Endothelial cell of umbilical vein (primary cell): ENCODE measurements around the gene HNRNPLL. TPM values are rescaled to one million over a fixed set of nuclear protein-coding genes. Genes with fewer than 3 reads are reported as not detected.

Source experiments
- BruUV-seq: library from RNA; stranded (reverse); fragments of 400-500 nt; replicated peaks from 2 replicates; lab custom pipeline; 2021; lab: Mats Ljungman, UMichigan
- CTCF ChIA-PET: fragments of 300-600, 350-600 bp; sonication (Branson Sonifier 250); formaldehyde crosslinking; loops from one replicate; lab custom pipeline; 2021; ENCODE audit warnings: antibody characterized with exemption, inconsistent platforms; lab: Charles Lee
- POLR2A ChIA-PET: fragments of 300-600, 350-600 bp; sonication (Branson Sonifier 250); formaldehyde crosslinking; loops from one replicate; lab custom pipeline; 2021; ENCODE audit warnings: antibody characterized with exemption, inconsistent platforms; lab: Charles Lee
- DNase-seq: peaks from one replicate; pipeline ENCODE4 v3.0.0-alpha.2; 2011; ENCODE audit warnings: low read depth, low spot score
- FAIRE-seq: peaks from 2 replicates; lab custom pipeline; 2011; peaks lifted over from hg19 to GRCh38; lab: Jason Lieb, UNC
- H2AFZ ChIP-seq: 2 replicates; pipeline ENCODE4 v1.6.0; 2012; ENCODE audit warnings: low read depth, low read length, control low read depth, inconsistent platforms
- H3K27ac ChIP-seq: 2 replicates; pipeline ENCODE4 v1.5.1; 2011; ENCODE audit warnings: low read depth, mild to moderate bottlenecking, control low read depth, low read length, moderate library complexity; ENCODE audit not compliant: insufficient read depth
- H3K27me3 ChIP-seq, 2 experiments: 2 replicates each; pipeline versions ENCODE4 v1.6.0 to v1.6.1; 2011; ENCODE audit warnings: low read length in 2 of 2, mixed read lengths in 1 of 2; ENCODE audit not compliant: control insufficient read depth in 2 of 2, insufficient read depth in 2 of 2
- H3K36me3 ChIP-seq, 2 experiments: 2 replicates in 1 of 2; 3 replicates in 1 of 2; pipeline ENCODE4 v1.5.1; 2011; ENCODE audit warnings: low read length in 2 of 2, mild to moderate bottlenecking in 1 of 2, moderate library complexity in 1 of 2; ENCODE audit not compliant: control insufficient read depth in 2 of 2, insufficient read depth in 2 of 2; ENCODE audit errors: extremely low read depth in 1 of 2
- H3K4me1 ChIP-seq: 3 replicates; pipeline ENCODE4 v1.5.1; 2011; ENCODE audit warnings: mild to moderate bottlenecking, low read length; ENCODE audit not compliant: control insufficient read depth, insufficient read depth; ENCODE audit errors: extremely low read depth
- H3K4me2 ChIP-seq: 2 replicates; pipeline ENCODE4 v1.6.1; 2011; ENCODE audit warnings: low read length, control low read depth, mixed read lengths; ENCODE audit not compliant: insufficient read depth
- H3K4me3 ChIP-seq, 3 experiments: fragments of 200-600 bp in 1 of 3; sonication (generic), shearing (Covaris generic) in 1 of 3; replicated peaks in 1 of 3; 2 replicates each; pipeline ENCODE4 v1.5.1; 2011 to 2016; ENCODE audit warnings: control low read depth in 3 of 3, low read length in 3 of 3, mild to moderate bottlenecking in 2 of 3, inconsistent platforms in 1 of 3, low read depth in 1 of 3, moderate library complexity in 1 of 3; ENCODE audit not compliant: insufficient read depth in 1 of 3
- H3K79me2 ChIP-seq: 2 replicates; pipeline ENCODE4 v1.6.0; 2012; ENCODE audit warnings: low read length, inconsistent platforms; ENCODE audit not compliant: control insufficient read depth, insufficient read depth
- H3K9ac ChIP-seq: replicated peaks from 2 replicates; pipeline ENCODE3; 2011; ENCODE audit warnings: low read length, control low read depth; ENCODE audit not compliant: insufficient read depth; ENCODE audit errors: extremely low read depth
- H3K9me1 ChIP-seq: replicated peaks from 3 replicates; pipeline ENCODE4 v1.6.0; 2011; ENCODE audit warnings: mild to moderate bottlenecking, low read length; ENCODE audit not compliant: control insufficient read depth, insufficient read depth; ENCODE audit errors: extremely low read depth
- H3K9me3 ChIP-seq: replicated peaks from 2 replicates; pipeline ENCODE4 v1.5.1; 2012; ENCODE audit warnings: low read length, inconsistent platforms; ENCODE audit not compliant: control insufficient read depth, insufficient read depth
- H4K20me1 ChIP-seq: replicated peaks from 2 replicates; pipeline ENCODE3; 2011; ENCODE audit warnings: mild to moderate bottlenecking, low read length; ENCODE audit not compliant: control insufficient read depth, insufficient read depth; ENCODE audit errors: extremely low read depth
- EZH2 ChIP-seq: IDR thresholded peaks from 2 replicates; pipeline ENCODE4 v1.6.1; 2012; ENCODE audit warnings: borderline replicate concordance, low read depth, mild to moderate bottlenecking, moderate library complexity, low read length, inconsistent platforms; ENCODE audit not compliant: severe bottlenecking
- GATA2 ChIP-seq: IDR thresholded peaks from 2 replicates; pipeline ENCODE4 v1.7.0; 2011; ENCODE audit warnings: low read depth, mild to moderate bottlenecking, moderate library complexity, mixed read lengths, low read length; ENCODE audit not compliant: insufficient read length, insufficient read depth
- JUN ChIP-seq: IDR thresholded peaks from 2 replicates; pipeline ENCODE4 v1.6.1; 2011; ENCODE audit warnings: borderline replicate concordance, low read depth; ENCODE audit not compliant: insufficient read length, insufficient read depth
- MYC ChIP-seq: IDR thresholded peaks from one replicate; pipeline ENCODE4 v1.6.1; 2011; ENCODE audit warnings: mild to moderate bottlenecking, low read depth, low read length
- POLR2A ChIP-seq: IDR thresholded peaks from 2 replicates; pipeline ENCODE4 v1.6.1; 2012; ENCODE audit warnings: low read depth, mild to moderate bottlenecking, control low read depth, low read length
- dilution Hi-C: fragments of 300-500 bp; cut with MboI; formaldehyde crosslinking; loops from one replicate; pipeline ENCODE4 v1.15.0; 2019; ENCODE audit warnings: low sequenced_read_pairs; ENCODE audit not compliant: extremely low pct_ligation_motif_present
- intact Hi-C: fragments of 100-400 bp; cut with micrococcal nuclease; formaldehyde crosslinking; loops from one replicate; pipeline ENCODE4 v1.10.0; 2022
- polyA plus RNA-seq, 4 experiments: library from polyadenylated mRNA; depleted of rRNA in 3 of 4; stranded (reverse) in 3 of 4; unstranded in 1 of 4; fragments of >200 nt; gene quantifications; 2 replicates each; pipeline versions ENCODE4 v1.2.1 to v1.2.3, GENCODE V29; 2011 to 2012; ENCODE audit warnings: missing spikeins in 1 of 4
- total RNA-seq: library from RNA; stranded (reverse); gene quantifications from 2 replicates; pipeline ENCODE4 v1.2.3, GENCODE V29; 2021
- TF ChIP-seq, protein P1 (sequence below), 2 donors: IDR thresholded peaks; 1 replicate in 1 of 2; 2 replicates in 1 of 2; pipeline ENCODE4 v1.5.1; 2011; ENCODE audit warnings: low read length in 2 of 2, mild to moderate bottlenecking in 2 of 2, moderate library complexity in 2 of 2, control low read depth in 1 of 2, inconsistent platforms in 1 of 2, low read depth in 1 of 2; ENCODE audit not compliant: insufficient read depth in 1 of 2; ENCODE audit errors: extremely low read depth in 1 of 2

HNRNPLL gene
- total and polyA plus RNA-seq, 2 donors (not counting 3 experiments of a cell fraction or from before 2014, with no cell fraction given): 19.8 to 56.2 TPM

DNA sequence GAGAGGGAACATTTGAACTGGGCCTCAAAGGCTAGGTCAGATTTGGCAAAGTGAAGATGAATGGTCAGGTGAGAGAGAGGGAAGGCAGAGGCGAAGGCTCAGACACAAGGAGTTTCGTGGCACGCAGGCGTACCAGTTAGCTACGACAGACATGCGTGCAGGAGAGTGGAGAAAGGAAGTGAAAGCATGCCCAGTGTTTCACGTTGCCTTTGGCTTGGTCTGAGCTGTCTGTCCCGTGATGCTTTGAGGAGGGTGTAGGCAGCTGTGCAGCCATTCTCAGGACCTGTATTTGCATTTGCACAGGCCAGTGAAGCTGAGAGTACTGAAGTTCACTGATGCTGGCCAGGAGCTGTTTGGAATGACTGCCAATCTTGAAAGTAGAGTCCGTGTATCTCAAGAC is 69.5 kb downstream of the HNRNPLL start:
- no peak overlapping the region for H3K27ac ChIP-seq
- H3K27me3 ChIP-seq: no peaks in the 10 kb centered on the region
- DNase-seq: no peak
- intact Hi-C loops (loop anchor here (10.0 kb wide), 1 partner anchor 158 kb away; the partner anchor contains the start of gene ATL2), dilution Hi-C loops (no loop called here)
- no peak overlapping the region for H3K4me2 ChIP-seq
- H3K79me2 ChIP-seq: no peaks in the 10 kb centered on the region
- no peaks in the 10 kb centered on the region for H3K4me1 ChIP-seq
- TF ChIP-seq, protein P1, sequence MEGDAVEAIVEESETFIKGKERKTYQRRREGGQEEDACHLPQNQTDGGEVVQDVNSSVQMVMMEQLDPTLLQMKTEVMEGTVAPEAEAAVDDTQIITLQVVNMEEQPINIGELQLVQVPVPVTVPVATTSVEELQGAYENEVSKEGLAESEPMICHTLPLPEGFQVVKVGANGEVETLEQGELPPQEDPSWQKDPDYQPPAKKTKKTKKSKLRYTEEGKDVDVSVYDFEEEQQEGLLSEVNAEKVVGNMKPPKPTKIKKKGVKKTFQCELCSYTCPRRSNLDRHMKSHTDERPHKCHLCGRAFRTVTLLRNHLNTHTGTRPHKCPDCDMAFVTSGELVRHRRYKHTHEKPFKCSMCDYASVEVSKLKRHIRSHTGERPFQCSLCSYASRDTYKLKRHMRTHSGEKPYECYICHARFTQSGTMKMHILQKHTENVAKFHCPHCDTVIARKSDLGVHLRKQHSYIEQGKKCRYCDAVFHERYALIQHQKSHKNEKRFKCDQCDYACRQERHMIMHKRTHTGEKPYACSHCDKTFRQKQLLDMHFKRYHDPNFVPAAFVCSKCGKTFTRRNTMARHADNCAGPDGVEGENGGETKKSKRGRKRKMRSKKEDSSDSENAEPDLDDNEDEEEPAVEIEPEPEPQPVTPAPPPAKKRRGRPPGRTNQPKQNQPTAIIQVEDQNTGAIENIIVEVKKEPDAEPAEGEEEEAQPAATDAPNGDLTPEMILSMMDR (IDR thresholded peaks at IDR 0.05; ENCODE audit: extremely low read depth in 1 of 2, insufficient read depth in 1 of 2, low read depth in 1 of 2, low read length in 2 of 2): no peak
- TF ChIP-seq MYC: no peak
- TF ChIP-seq POLR2A: no peak
- TF ChIP-seq EZH2: no peak
- no peak for TF ChIP-seq GATA2
- TF ChIP-seq JUN: no peak
- no peaks in the 10 kb centered on the region for H3K9me1 ChIP-seq
- H4K20me1 ChIP-seq: no peaks in the 10 kb centered on the region
- no TSS peak for BruUV-seq
- no peak overlapping the region for H3K9ac ChIP-seq
- H3K36me3 ChIP-seq: no peaks in the 10 kb centered on the region
- no peak overlapping the region for H2AFZ ChIP-seq
- ChIA-PET CTCF (interaction anchor here (0.7 to 2.2 kb wide), 5 partner anchors 25 to 218 kb away, joined by 3 to 8 read pairs (median 3); no protein-coding TSS in a partner anchor), POLR2A (no interaction called here)
- no peak for FAIRE-seq
- no peak overlapping the region for H3K4me3 ChIP-seq
- no peaks in the 10 kb centered on the region for H3K9me3 ChIP-seq
